HCT116 (cell line): Measurements from ENCODE around the gene PHF2. TPM values are rescaled to one million over a fixed set of nuclear protein-coding genes. Genes with fewer than 3 reads are reported as not detected.

ENCODE experiments used
- ATAC-seq: fragments of 200-7000 bp; cut with Tn5 transposase; 2 replicates; pipeline ENCODE4 v1.9.1; 2020; ENCODE audit warnings: mild to moderate bottlenecking, moderate library complexity
- BruUV-seq: library from RNA; stranded (reverse); fragments of 400-500 nt; replicated peaks from 2 replicates; lab custom pipeline; 2021; lab: Mats Ljungman, UMichigan
- CTCF ChIA-PET: fragments of 300-600 bp; sonication (Branson Sonifier 250); formaldehyde crosslinking; loops from one replicate; lab custom pipeline; 2021; ENCODE audit warnings: antibody characterized with exemption; lab: Charles Lee
- POLR2A ChIA-PET: fragments of 300-600, 350-600 bp; sonication (Branson Sonifier 250); formaldehyde crosslinking; loops from one replicate; lab custom pipeline; 2021; ENCODE audit warnings: antibody characterized with exemption; lab: Charles Lee
- RAD21 ChIA-PET, 2 experiments: fragments of 300-600 bp; sonication (Branson Sonifier 250); formaldehyde crosslinking; loops; one replicate each; lab custom pipeline; 2023; ENCODE audit warnings: low total read pairs in 2 of 2; ENCODE audit not compliant: uncharacterized antibody in 2 of 2, unreplicated experiment in 2 of 2, low non-redundant PET in 1 of 2; lab: Charles Lee
- DNase-seq: peaks from one replicate; pipeline ENCODE4 v3.0.0-alpha.2; 2010; ENCODE audit warnings: low read depth, low spot score
- H2AFZ ChIP-seq: fragments of 200-600 bp; shearing (Covaris generic), sonication (generic); 2 replicates; pipeline ENCODE4 v1.6.1; 2017; ENCODE audit warnings: low read depth, mixed run types, mixed read lengths, antibody characterized with exemption, low read length; ENCODE audit not compliant: poor library complexity, severe bottlenecking
- H3K27ac ChIP-seq: 2 replicates; pipeline ENCODE4 v1.5.1; 2012; ENCODE audit warnings: low read depth, low read length
- H3K27me3 ChIP-seq: fragments of 200-600 bp; sonication (generic); 2 replicates; pipeline ENCODE4 v1.6.1; 2016; ENCODE audit warnings: mixed run types, low read length, mixed read lengths; ENCODE audit not compliant: insufficient read depth
- H3K36me3 ChIP-seq, 2 experiments: fragments of 200-500 bp in 1 of 2; fragments of 200-600 bp in 1 of 2; sonication (Bioruptor generic) in 1 of 2; sonication (generic) in 1 of 2; 2 replicates each; pipeline versions ENCODE4 v1.5.1 to v1.6.1; 2014 to 2016; ENCODE audit warnings: low read length in 2 of 2, inconsistent platforms in 1 of 2, mixed read lengths in 1 of 2, mixed run types in 1 of 2; ENCODE audit not compliant: insufficient read depth in 2 of 2, control insufficient read depth in 1 of 2
- H3K4me1 ChIP-seq, 2 experiments: fragments of 200-600 bp in 1 of 2; sonication (generic) in 1 of 2; 2 replicates each; pipeline versions ENCODE4 v1.5.1 to v1.6.1; 2012 to 2017; ENCODE audit warnings: low read length in 2 of 2, inconsistent platforms in 1 of 2, mild to moderate bottlenecking in 1 of 2, mixed read lengths in 1 of 2, mixed run types in 1 of 2, moderate library complexity in 1 of 2; ENCODE audit not compliant: insufficient read depth in 2 of 2, control insufficient read depth in 1 of 2
- H3K4me2 ChIP-seq: fragments of 200-600 bp; sonication (generic); 2 replicates; pipeline ENCODE4 v1.6.1; 2017; ENCODE audit warnings: mixed run types, low read length, mixed read lengths
- H3K4me3 ChIP-seq, 2 experiments: fragments of 200-600 bp in 1 of 2; sonication (generic) in 1 of 2; replicated peaks in 1 of 2; 2 replicates each; pipeline ENCODE4 v1.5.1; 2011 to 2016; ENCODE audit warnings: low read length in 2 of 2, control low read depth in 1 of 2, low read depth in 1 of 2, mild to moderate bottlenecking in 1 of 2, mixed read lengths in 1 of 2, mixed run types in 1 of 2
- H3K79me2 ChIP-seq: fragments of 200-600 bp; sonication (generic); 2 replicates; pipeline ENCODE4 v1.6.1; 2017; ENCODE audit warnings: mild to moderate bottlenecking, mixed run types, low read length, moderate library complexity, mixed read lengths; ENCODE audit not compliant: insufficient read depth
- H3K9ac ChIP-seq: fragments of 200-600 bp; sonication (generic); 2 replicates; pipeline ENCODE4 v1.6.1; 2016; ENCODE audit warnings: low read length, mixed read lengths
- H3K9me2 ChIP-seq: fragments of 200-600 bp; sonication (generic), shearing (Covaris generic); 2 replicates; pipeline ENCODE4 v1.6.1; 2017; ENCODE audit warnings: mixed run types, mild to moderate bottlenecking, moderate library complexity; ENCODE audit not compliant: insufficient read depth
- H3K9me3 ChIP-seq, 2 experiments: fragments of 200-500 bp in 1 of 2; fragments of 200-600 bp in 1 of 2; sonication (Bioruptor generic) in 1 of 2; sonication (generic) in 1 of 2; 2 replicates each; pipeline ENCODE4 v1.6.1; 2014 to 2017; ENCODE audit warnings: low read length in 2 of 2, mixed read lengths in 2 of 2, inconsistent platforms in 1 of 2, low read depth in 1 of 2, mild to moderate bottlenecking in 1 of 2, mixed run types in 1 of 2, moderate library complexity in 1 of 2; ENCODE audit not compliant: control insufficient read depth in 1 of 2, insufficient read depth in 1 of 2
- H4K20me1 ChIP-seq: fragments of 200-600 bp; sonication (generic), shearing (Covaris generic); 2 replicates; pipeline ENCODE4 v1.6.1; 2017; ENCODE audit warnings: mixed run types, mild to moderate bottlenecking, moderate library complexity; ENCODE audit not compliant: insufficient read depth
- CBX3 ChIP-seq: IDR thresholded peaks from 2 replicates; pipeline ENCODE4 v1.6.1; 2012; ENCODE audit warnings: low read depth
- CEBPB ChIP-seq: IDR thresholded peaks from 2 replicates; pipeline ENCODE4 v1.6.1; 2012; ENCODE audit warnings: low read depth
- EGR1 ChIP-seq: IDR thresholded peaks from 2 replicates; pipeline ENCODE4 v1.6.1; 2012; ENCODE audit warnings: low read depth
- ELF1 ChIP-seq: IDR thresholded peaks from 2 replicates; pipeline ENCODE4 v1.6.1; 2012; ENCODE audit warnings: low read depth, borderline replicate concordance
- EZH2 ChIP-seq: fragments of 200-600 bp; sonication (generic); IDR thresholded peaks from 2 replicates; pipeline ENCODE4 v1.6.1; 2017; ENCODE audit warnings: antibody characterized with exemption, mixed run types
- EZH2phosphoT487 ChIP-seq: fragments of 200-600 bp; IDR thresholded peaks from 2 replicates; pipeline ENCODE4 v1.6.1; 2018; ENCODE audit warnings: antibody characterized with exemption, borderline replicate concordance
- MAX ChIP-seq: IDR thresholded peaks from 2 replicates; pipeline ENCODE4 v1.6.1; 2012
- POLR2A ChIP-seq: IDR thresholded peaks from 2 replicates; pipeline ENCODE4 v1.7.0; 2011; ENCODE audit warnings: borderline replicate concordance; ENCODE audit not compliant: insufficient read depth, insufficient read length; ENCODE audit errors: extremely low read depth
- RAD21 ChIP-seq: IDR thresholded peaks from 2 replicates; pipeline ENCODE4 v1.6.1; 2012; ENCODE audit warnings: low read depth, mild to moderate bottlenecking
- SIN3A ChIP-seq: IDR thresholded peaks from 2 replicates; pipeline ENCODE4 v1.6.1; 2012; ENCODE audit warnings: low read depth
- TCF7L2 ChIP-seq: IDR thresholded peaks from 2 replicates; pipeline ENCODE4 v1.7.0; 2011; ENCODE audit warnings: borderline replicate concordance, inconsistent platforms; ENCODE audit not compliant: insufficient read depth, insufficient read length; ENCODE audit errors: extremely low read depth
- YY1 ChIP-seq: IDR thresholded peaks from 2 replicates; pipeline ENCODE4 v1.6.1; 2011; ENCODE audit warnings: low read length, low read depth, moderate library complexity, mild to moderate bottlenecking; ENCODE audit not compliant: insufficient replicate concordance; ENCODE audit errors: extremely low read depth
- ZBTB33 ChIP-seq: IDR thresholded peaks from 2 replicates; pipeline ENCODE4 v1.6.1; 2011; ENCODE audit warnings: mild to moderate bottlenecking, low read length, moderate library complexity; ENCODE audit not compliant: insufficient replicate concordance; ENCODE audit errors: extremely low read depth
- ZNF274 ChIP-seq: fragments of 200-500 bp; sonication (Bioruptor generic); IDR thresholded peaks from 2 replicates; pipeline ENCODE4 v1.6.1; 2014; ENCODE audit warnings: mild to moderate bottlenecking, low read depth, low read length, inconsistent platforms
- intact Hi-C: fragments of 100-400 bp; cut with micrococcal nuclease; formaldehyde crosslinking; loops from 2 replicates; pipeline ENCODE4 v1.10.0; 2022
- total RNA-seq: library from RNA; stranded (reverse); gene quantifications from one replicate; pipeline ENCODE4 v1.2.1, GENCODE V29; 2021; ENCODE audit not compliant: unreplicated experiment

Gene PHF2
- total RNA-seq, 1 experiment from 2014 or later = 20.6 TPM

- Histone ChIP-seq H3K36me3 (no peaks in the 10 kb centered on the region), H3K9ac (no peak overlapping the region), H3K27ac (no peak overlapping the region), H3K4me1 (no peaks in the 10 kb centered on the region), H3K4me2 (no peak overlapping the region), H3K9me3 (no peaks in the 10 kb centered on the region), H3K4me3 (no peak overlapping the region), H4K20me1 (no peaks in the 10 kb centered on the region)
- intact Hi-C loops = no loop called here
- no TSS peak for BruUV-seq
- ATAC-seq = no peak
- DNase-seq = no peak
- CTCF ChIA-PET = no interaction called here
- TF ChIP-seq ELF1 (no peak), RAD21 (no peak), EZH2 (no peak), YY1 (no peak), SIN3A (no peak), CBX3 (no peak), EGR1 (no peak)
- TF ChIP-seq, all 23 proteins: peak for 0
- ChIA-PET RAD21 (no interaction called here), POLR2A (no interaction called here)
- H2AFZ ChIP-seq = no peak overlapping the region
- H3K9me2 ChIP-seq = no peaks in the 10 kb centered on the region
- no peaks in the 10 kb centered on the region for H3K79me2 ChIP-seq
- no peaks in the 10 kb centered on the region for H3K27me3 ChIP-seq
These were observed 80.2 kb downstream of the PHF2 start for GRCh38 chr9:93656426-93657239.

- intact Hi-C loops = no loop called here
- H3K4me2 ChIP-seq = no peak overlapping the region
- TF ChIP-seq TCF7L2 = no peak
- TF ChIP-seq YY1 = no peak
- no peak for TF ChIP-seq CEBPB
- TF ChIP-seq MAX = no peak
- TF ChIP-seq ZBTB33 = no peak
- no peak for TF ChIP-seq EZH2phosphoT487
- no peak for TF ChIP-seq CBX3
- no peak for TF ChIP-seq ZNF274
- no peak for TF ChIP-seq POLR2A
- no peak for TF ChIP-seq SIN3A
- TF ChIP-seq, all 23 proteins: peak for 0
- Histone ChIP-seq H4K20me1 (no peaks in the 10 kb centered on the region), H3K27ac (no peak overlapping the region), H3K27me3 (no peaks in the 10 kb centered on the region), H3K9ac (no peak overlapping the region), H3K4me3 (no peak overlapping the region), H2AFZ (no peak overlapping the region), H3K9me3 (no peaks in the 10 kb centered on the region), H3K79me2 (no peaks in the 10 kb centered on the region), H3K9me2 (no peaks in the 10 kb centered on the region), H3K4me1 (no peaks in the 10 kb centered on the region), H3K36me3 (no peaks in the 10 kb centered on the region)
- DNase-seq (no peak), ATAC-seq (no peak)
- no TSS peak for BruUV-seq
- RAD21 ChIA-PET = no interaction called here
- CTCF ChIA-PET = no interaction called here
- POLR2A ChIA-PET = no interaction called here
These were observed 81.1 kb downstream of the PHF2 start for GRCh38 chr9:93657331-93658111.
